ENCODE measurements around the gene NOL4L. TPM values are rescaled to one million over a fixed set of nuclear protein-coding genes. Genes with fewer than 3 reads are reported as not detected.

NOL4L gene
- polyA plus RNA-seq, 1 donor (not counting 4 experiments of a cell fraction or from before 2014, with no cell fraction given), result 1.0 TPM

DNA sequence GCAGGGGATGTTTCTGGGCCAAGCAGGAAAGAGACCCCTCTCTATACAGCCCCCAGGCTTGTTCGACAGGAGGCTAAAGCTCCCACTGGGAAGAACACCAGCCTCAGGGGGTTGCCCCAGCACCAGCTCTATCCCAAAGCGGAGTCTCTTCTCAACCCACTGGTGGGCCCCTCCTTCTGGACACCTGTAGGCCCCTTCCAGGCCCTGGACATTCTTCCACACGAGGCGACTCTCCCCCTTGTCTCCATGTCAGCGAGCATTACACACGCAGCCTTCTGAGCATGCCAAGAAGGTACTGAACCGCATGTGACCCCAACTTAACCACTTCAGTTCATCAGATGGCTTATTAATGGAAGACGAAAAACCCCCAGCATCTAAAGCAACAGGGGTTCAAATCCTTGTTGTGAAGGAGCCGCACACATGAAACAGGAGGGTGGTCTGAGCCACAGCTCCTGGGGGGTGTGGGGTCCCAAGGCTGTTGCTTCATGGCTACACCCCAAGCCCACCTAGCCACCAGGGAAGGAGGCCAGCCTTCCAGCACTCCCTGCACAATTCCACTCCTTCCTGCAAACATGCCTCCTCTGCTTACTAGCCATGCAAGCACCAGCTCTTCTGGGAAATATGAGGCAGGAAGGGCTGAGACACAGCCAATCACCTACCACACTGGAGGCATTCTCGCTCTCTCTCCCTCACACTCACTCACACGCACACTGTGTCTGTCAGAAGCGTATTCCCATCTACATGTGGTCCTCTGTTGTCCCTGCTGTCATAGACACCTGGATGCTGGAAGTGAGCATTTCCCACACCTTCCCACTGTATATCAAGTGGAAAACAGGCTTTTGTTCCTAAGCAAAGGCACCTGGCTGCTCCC, 104.5 kb downstream of the NOL4L start:
- no peak overlapping the region for H3K4me3 ChIP-seq (ENCODE audit: control insufficient read depth in 2 of 3, extremely low read depth in 1 of 3, insufficient read depth in 2 of 3, low read depth in 1 of 3, low read length in 3 of 3)
- H3K9me1 ChIP-seq (ENCODE audit: control insufficient read depth, extremely low read depth, insufficient read depth, low read length), result no peaks in the 10 kb centered on the region
- no peak overlapping the region for H2AFZ ChIP-seq (ENCODE audit: control insufficient read depth, low read length)
- FAIRE-seq (no peak), DNase-seq (ENCODE audit: low read depth, low spot score) (no peak)
- no peaks in the 10 kb centered on the region for H3K9me3 ChIP-seq (ENCODE audit: control insufficient read depth, low read depth, low read length)
- no peaks in the 10 kb centered on the region for H3K36me3 ChIP-seq (ENCODE audit: control insufficient read depth in 2 of 2, extremely low read depth in 1 of 2, insufficient read depth in 2 of 2, low read length in 2 of 2)
- dilution Hi-C loops (cut with MboI; ENCODE audit: extremely low pct_ligation_motif_present, low sequenced_read_pairs), result no loop called here
- TF ChIP-seq, protein P1, sequence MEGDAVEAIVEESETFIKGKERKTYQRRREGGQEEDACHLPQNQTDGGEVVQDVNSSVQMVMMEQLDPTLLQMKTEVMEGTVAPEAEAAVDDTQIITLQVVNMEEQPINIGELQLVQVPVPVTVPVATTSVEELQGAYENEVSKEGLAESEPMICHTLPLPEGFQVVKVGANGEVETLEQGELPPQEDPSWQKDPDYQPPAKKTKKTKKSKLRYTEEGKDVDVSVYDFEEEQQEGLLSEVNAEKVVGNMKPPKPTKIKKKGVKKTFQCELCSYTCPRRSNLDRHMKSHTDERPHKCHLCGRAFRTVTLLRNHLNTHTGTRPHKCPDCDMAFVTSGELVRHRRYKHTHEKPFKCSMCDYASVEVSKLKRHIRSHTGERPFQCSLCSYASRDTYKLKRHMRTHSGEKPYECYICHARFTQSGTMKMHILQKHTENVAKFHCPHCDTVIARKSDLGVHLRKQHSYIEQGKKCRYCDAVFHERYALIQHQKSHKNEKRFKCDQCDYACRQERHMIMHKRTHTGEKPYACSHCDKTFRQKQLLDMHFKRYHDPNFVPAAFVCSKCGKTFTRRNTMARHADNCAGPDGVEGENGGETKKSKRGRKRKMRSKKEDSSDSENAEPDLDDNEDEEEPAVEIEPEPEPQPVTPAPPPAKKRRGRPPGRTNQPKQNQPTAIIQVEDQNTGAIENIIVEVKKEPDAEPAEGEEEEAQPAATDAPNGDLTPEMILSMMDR (optimal IDR thresholded peaks at IDR 0.05 in 1 of 3, IDR thresholded peaks at IDR 0.05 in 1 of 3, conservative IDR thresholded peaks at IDR 0.05 in 1 of 3; ENCODE audit: extremely low read depth in 1 of 3, insufficient read depth in 2 of 3, low read length in 3 of 3), result no peak
- TF ChIP-seq EZH2 (IDR thresholded peaks at IDR 0.05; ENCODE audit: low read length), result no peak
- no peaks in the 10 kb centered on the region for H3K79me2 ChIP-seq (ENCODE audit: control insufficient read depth, insufficient read depth, low read length)
- H3K27me3 ChIP-seq (ENCODE audit: control insufficient read depth, extremely low read depth, insufficient read depth, low read length), result peaks cover 27% of the 10 kb centered on the region
- peaks cover under 1% of the 10 kb centered on the region for H3K4me1 ChIP-seq (ENCODE audit: control insufficient read depth, extremely low read depth, insufficient read depth, low read length)
- no peak overlapping the region for H3K9ac ChIP-seq (ENCODE audit: control insufficient read depth, extremely low read depth, insufficient read depth, low read length)
- H4K20me1 ChIP-seq (ENCODE audit: control insufficient read depth, extremely low read depth, insufficient read depth, low read length), result no peaks in the 10 kb centered on the region
- no peak overlapping the region for H3K27ac ChIP-seq (ENCODE audit: control insufficient read depth, insufficient read depth, low read length)
- no peak overlapping the region for H3K4me2 ChIP-seq (ENCODE audit: control insufficient read depth, extremely low read depth, insufficient read depth, low read depth, low read length)

DNA sequence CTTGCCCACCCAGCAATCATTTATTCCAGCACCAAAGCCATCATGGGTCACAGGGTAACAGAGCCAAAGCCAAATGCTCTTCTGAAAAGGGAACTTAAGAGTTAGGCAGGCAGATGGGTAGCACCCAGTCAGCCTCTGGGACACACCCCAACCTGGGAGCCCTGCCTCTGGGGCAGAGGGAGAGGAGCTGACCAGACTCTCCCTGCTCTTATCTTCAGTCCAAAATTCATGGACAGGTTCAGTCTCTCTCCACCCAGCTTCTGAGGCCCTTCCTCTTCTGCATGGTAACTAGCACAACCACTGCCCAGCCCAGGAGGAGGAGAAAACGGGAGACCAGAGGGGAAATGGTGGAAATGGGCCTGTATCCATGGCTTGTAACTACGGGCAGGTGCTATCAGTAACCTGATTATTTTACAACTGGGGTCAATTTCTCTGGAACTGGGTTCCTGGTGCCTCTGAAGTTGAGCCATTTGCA, 105.4 kb downstream of the NOL4L start:
- Histone ChIP-seq H3K9me1 (ENCODE audit: control insufficient read depth, extremely low read depth, insufficient read depth, low read length) (no peaks in the 10 kb centered on the region), H3K36me3 (ENCODE audit: control insufficient read depth in 2 of 2, extremely low read depth in 1 of 2, insufficient read depth in 2 of 2, low read length in 2 of 2) (no peaks in the 10 kb centered on the region), H3K27ac (ENCODE audit: control insufficient read depth, insufficient read depth, low read length) (no peak overlapping the region), H3K9ac (ENCODE audit: control insufficient read depth, extremely low read depth, insufficient read depth, low read length) (no peak overlapping the region), H3K4me3 (ENCODE audit: control insufficient read depth in 2 of 3, extremely low read depth in 1 of 3, insufficient read depth in 2 of 3, low read depth in 1 of 3, low read length in 3 of 3) (no peak overlapping the region), H3K79me2 (ENCODE audit: control insufficient read depth, insufficient read depth, low read length) (no peaks in the 10 kb centered on the region), H3K9me3 (ENCODE audit: control insufficient read depth, low read depth, low read length) (no peaks in the 10 kb centered on the region), H4K20me1 (ENCODE audit: control insufficient read depth, extremely low read depth, insufficient read depth, low read length) (no peaks in the 10 kb centered on the region), H3K4me2 (ENCODE audit: control insufficient read depth, extremely low read depth, insufficient read depth, low read depth, low read length) (no peak overlapping the region), H3K4me1 (ENCODE audit: control insufficient read depth, extremely low read depth, insufficient read depth, low read length) (peaks cover 7% of the 10 kb centered on the region), H3K27me3 (ENCODE audit: control insufficient read depth, extremely low read depth, insufficient read depth, low read length) (peaks cover 29% of the 10 kb centered on the region), H2AFZ (ENCODE audit: control insufficient read depth, low read length) (no peak overlapping the region)
- DNase-seq (ENCODE audit: low read depth, low spot score), result no peak
- TF ChIP-seq, protein P1 (optimal IDR thresholded peaks at IDR 0.05 in 1 of 3, IDR thresholded peaks at IDR 0.05 in 1 of 3, conservative IDR thresholded peaks at IDR 0.05 in 1 of 3; ENCODE audit: extremely low read depth in 1 of 3, insufficient read depth in 2 of 3, low read length in 3 of 3), result no peak
- TF ChIP-seq EZH2 (IDR thresholded peaks at IDR 0.05; ENCODE audit: low read length), result no peak
- dilution Hi-C loops (cut with MboI; ENCODE audit: extremely low pct_ligation_motif_present, low sequenced_read_pairs), result no loop called here
- FAIRE-seq, result no peak

Measured in keratinocyte (primary cell).